Natural killer cell (primary cell): ENCODE data around the gene MRPL14. TPM values are rescaled to one million over a fixed set of nuclear protein-coding genes. Genes with fewer than 3 reads are reported as not detected.

ENCODE experiments used
- ATAC-seq, 3 donors: fragments of 150-1000 bp in 2 of 3; fragments of 200-7000 bp in 1 of 3; cut with Tn5 transposase; 1 replicate in 1 of 3; 2 replicates in 2 of 3; pipeline ENCODE4 v1.10.0; 2021; ENCODE audit warnings: mild to moderate bottlenecking in 2 of 3, moderate library complexity in 2 of 3
- DNase-seq, 2 donors: peaks; one replicate each; pipeline versions ENCODE4 v3.0.0 to v3.0.0-alpha.2; 2013 to 2021; ENCODE audit warnings: mixed read lengths in 1 of 2
- H3K27ac ChIP-seq: one replicate; pipeline ENCODE4 v1.5.1; 2013; ENCODE audit warnings: mild to moderate bottlenecking, low read length
- H3K27me3 ChIP-seq: one replicate; pipeline ENCODE4 v1.6.1; 2013; ENCODE audit warnings: low read length; ENCODE audit not compliant: control insufficient read depth, insufficient read depth
- H3K36me3 ChIP-seq: one replicate; pipeline ENCODE4 v1.6.1; 2013; ENCODE audit warnings: low read length; ENCODE audit not compliant: control insufficient read depth, insufficient read depth
- H3K4me1 ChIP-seq: one replicate; pipeline ENCODE4 v1.6.1; 2013; ENCODE audit warnings: low read length; ENCODE audit not compliant: control insufficient read depth, insufficient read depth
- H3K4me3 ChIP-seq: one replicate; pipeline ENCODE4 v1.5.1; 2013; ENCODE audit warnings: low read length
- H3K9me3 ChIP-seq: one replicate; pipeline ENCODE4 v1.6.1; 2013; ENCODE audit warnings: low read length; ENCODE audit not compliant: control insufficient read depth, insufficient read depth
- H3K27ac Mint-ChIP-seq, 2 donors: one replicate each; pipeline ENCODE4 v1.8.0; 2022; ENCODE audit warnings: mild to moderate bottlenecking in 2 of 2, mixed read lengths in 2 of 2, moderate library complexity in 1 of 2
- H3K27me3 Mint-ChIP-seq, 2 donors: one replicate each; pipeline ENCODE4 v1.8.0; 2022; ENCODE audit warnings: low read depth in 2 of 2, mixed read lengths in 2 of 2
- H3K36me3 Mint-ChIP-seq: one replicate; pipeline ENCODE4 v1.8.0; 2022; ENCODE audit warnings: mixed read lengths
- H3K4me1 Mint-ChIP-seq, 2 donors: one replicate each; pipeline ENCODE4 v1.8.0; 2022; ENCODE audit warnings: mixed read lengths in 2 of 2
- H3K4me3 Mint-ChIP-seq: one replicate; pipeline ENCODE4 v1.8.0; 2022; ENCODE audit warnings: mild to moderate bottlenecking, moderate library complexity, mixed read lengths
- H3K9me3 Mint-ChIP-seq, 2 donors: one replicate each; pipeline ENCODE4 v1.8.0; 2022; ENCODE audit warnings: mixed read lengths in 2 of 2
- CTCF ChIP-seq: fragments of 200-600 bp; IDR thresholded peaks from one replicate; pipeline ENCODE4 v1.8.0; 2022; ENCODE audit warnings: antibody characterized with exemption
- WGBS: methylation state at CpG from one replicate; pipeline ENCODE4 v1.1.7; 2013; ENCODE audit warnings: missing lambda C conversion rate; ENCODE audit not compliant: insufficient coverage; 5-methylcytosine and 5-hydroxymethylcytosine counted together
- intact Hi-C: fragments of 100-400 bp; cut with micrococcal nuclease; formaldehyde crosslinking; loops from one replicate; pipeline ENCODE4 v1.14.2; 2022
- total RNA-seq, 4 donors: library from RNA; stranded (reverse); fragments of 120-200 nt in 1 of 4; gene quantifications; one replicate each; pipeline versions ENCODE4 v1.2.3 to v1.2.4, GENCODE V29; 2013 to 2022

The MRPL14 gene
- total RNA-seq, 3 donors from 2014 or later (not counting 1 experiment from before 2014, with no cell fraction given) = 14.9 to 16.2 (median 16.0) TPM

- DNase-seq (no peak), ATAC-seq (no peak)
- Histone ChIP-seq H3K9me3 (no peaks in the 10 kb centered on the region), H3K27me3 (peaks cover 2% of the 10 kb centered on the region), H3K27ac (no peak overlapping the region), H3K4me1 (peaks cover 9% of the 10 kb centered on the region), H3K36me3 (no peaks in the 10 kb centered on the region), H3K4me3 (no peak overlapping the region)
- 90% methylated on average over 5 of the region's 5 CpGs for WGBS
- intact Hi-C loops = no loop called here
- Mint-ChIP-seq H3K4me3 (no peak overlapping the region), H3K27ac (no peak overlapping the region), H3K9me3 (no peaks in the 10 kb centered on the region), H3K27me3 (peaks cover 11 to 17% of the 10 kb centered on the region in 2 donors), H3K36me3 (no peaks in the 10 kb centered on the region), H3K4me1 (peaks cover 0 to 15% of the 10 kb centered on the region in 2 donors)
- TF ChIP-seq CTCF = no peak
Observed at GRCh38 chr6:44068607-44069296, 58.5 kb downstream of the MRPL14 start.

- Histone ChIP-seq H3K4me1 (no peaks in the 10 kb centered on the region), H3K27me3 (no peaks in the 10 kb centered on the region), H3K27ac (no peak overlapping the region), H3K36me3 (no peaks in the 10 kb centered on the region), H3K9me3 (no peaks in the 10 kb centered on the region), H3K4me3 (no peak overlapping the region)
- intact Hi-C loops = no loop called here
- H3K27ac Mint-ChIP-seq = peak overlapping the region in 1 of 2 donors; percentile 31
- DNase-seq (no peak), ATAC-seq (no peak)
- no peaks in the 10 kb centered on the region for H3K36me3 Mint-ChIP-seq
- peaks cover 0 to 6% of the 10 kb centered on the region in 2 donors for H3K4me1 Mint-ChIP-seq
- no peaks in the 10 kb centered on the region for H3K9me3 Mint-ChIP-seq
- H3K4me3 Mint-ChIP-seq = no peak overlapping the region
- 53% methylated on average over 7 of the region's 7 CpGs for WGBS
- TF ChIP-seq CTCF = no peak
- peaks cover 11 to 17% of the 10 kb centered on the region in 2 donors for H3K27me3 Mint-ChIP-seq
Observed at GRCh38 chr6:44067173-44068139, 59.8 kb downstream of the MRPL14 start.

GRCh38 chr6:44066394-44067172 lies 60.7 kb downstream of the MRPL14 start:
- Histone ChIP-seq H3K36me3 (no peaks in the 10 kb centered on the region), H3K4me3 (no peak overlapping the region), H3K4me1 (no peaks in the 10 kb centered on the region), H3K27me3 (no peaks in the 10 kb centered on the region), H3K9me3 (no peaks in the 10 kb centered on the region), H3K27ac (no peak overlapping the region)
- no peak for DNase-seq
- Mint-ChIP-seq H3K4me1 (peaks cover 0 to 6% of the 10 kb centered on the region in 2 donors), H3K9me3 (no peaks in the 10 kb centered on the region), H3K27me3 (peaks cover 8 to 14% of the 10 kb centered on the region in 2 donors), H3K4me3 (no peak overlapping the region), H3K36me3 (no peaks in the 10 kb centered on the region), H3K27ac (no peak overlapping the region)
- 84% methylated on average over 6 of the region's 6 CpGs for WGBS
- intact Hi-C loops = no loop called here
- TF ChIP-seq CTCF = no peak
- no peak for ATAC-seq
